Stimulated activated CD8-positive, alpha-beta memory T cell treated with anti-CD3 and anti-CD28 coated beads, Interleukin-12 subunit alpha, Interleukin-12 subunit beta, amount 100 ng/mL, for 24 hours (primary cell): ENCODE measurements around the gene SLC9A9.
"Not testable (repeated sequence)": the region's sequence is repeated elsewhere in the genome, so short reads cannot be mapped to it uniquely, and the experiment has no call there.

Experiments
- DNase-seq: peaks from one replicate; pipeline ENCODE4 v3.0.0-alpha.2; 2020; ENCODE audit errors: extremely low read depth

SLC9A9 gene

DNA sequence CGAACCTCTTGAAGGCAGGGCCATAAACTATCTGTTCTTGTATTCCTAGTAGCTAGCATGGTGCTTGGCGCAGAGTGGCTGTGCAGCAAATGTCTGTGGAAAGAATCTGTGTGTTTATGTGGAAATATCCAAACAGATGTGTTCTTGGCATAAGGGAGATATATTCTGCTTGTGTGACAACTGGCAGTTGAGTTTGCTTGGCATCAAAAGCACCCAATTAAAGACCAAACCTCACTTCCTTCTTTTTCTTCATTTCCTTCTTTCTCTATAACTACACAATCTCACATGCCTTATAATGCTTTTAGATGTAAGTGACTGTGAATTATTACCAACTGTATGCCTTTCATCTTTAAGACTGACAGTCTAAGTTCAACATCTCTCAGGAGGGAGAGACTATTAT, 296.5 kb downstream of the SLC9A9 start:
- no peak for DNase-seq

DNA sequence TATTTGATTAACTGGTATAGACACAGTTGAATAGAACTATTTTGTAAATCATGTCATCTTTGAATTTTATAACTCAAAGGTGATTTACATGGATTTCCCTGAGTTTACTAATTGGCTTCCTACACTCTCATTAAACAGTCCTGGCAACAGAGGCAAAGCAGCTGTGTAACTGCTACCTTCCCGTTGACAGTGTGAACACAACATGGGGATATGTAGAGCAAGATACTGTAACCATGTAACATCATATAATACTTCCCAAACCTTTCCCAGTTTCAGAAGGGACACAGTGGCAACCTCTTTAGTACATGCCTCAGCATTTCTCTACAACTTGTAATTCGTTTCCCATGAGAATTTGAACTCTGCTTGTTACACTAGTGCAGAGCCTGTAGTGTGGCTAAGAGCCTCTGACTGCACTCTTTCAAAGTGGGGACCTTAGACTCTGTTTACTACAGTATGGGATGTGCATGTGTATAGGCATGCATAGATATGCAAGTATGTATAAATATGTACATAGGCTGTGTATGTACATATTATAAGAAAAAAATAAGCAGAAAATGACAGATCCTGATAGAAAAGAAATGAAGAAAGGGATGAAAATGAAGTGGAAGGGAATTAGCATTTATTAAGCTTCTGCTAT, 299.3 kb downstream of the SLC9A9 start:
- DNase-seq: no peak

DNA sequence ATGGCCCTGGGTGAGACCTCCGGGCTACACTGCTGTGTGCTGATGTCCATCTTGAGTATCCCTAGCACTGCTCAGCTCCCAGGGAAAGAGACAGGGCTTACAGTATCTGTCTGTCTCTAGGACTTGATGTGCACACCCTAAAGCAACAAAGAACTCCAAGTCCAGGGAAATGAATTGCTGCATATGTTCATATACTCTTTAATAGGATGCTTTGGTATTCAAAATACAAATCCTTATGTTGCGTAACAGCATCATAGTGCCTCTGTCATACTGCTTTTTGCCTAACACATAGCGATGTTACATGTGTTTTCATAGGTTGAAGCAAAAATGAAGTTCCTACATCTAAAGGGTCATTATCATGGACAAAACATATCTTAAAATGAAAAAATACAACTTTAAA, 299.9 kb downstream of the SLC9A9 start:
- DNase-seq: no peak

DNA sequence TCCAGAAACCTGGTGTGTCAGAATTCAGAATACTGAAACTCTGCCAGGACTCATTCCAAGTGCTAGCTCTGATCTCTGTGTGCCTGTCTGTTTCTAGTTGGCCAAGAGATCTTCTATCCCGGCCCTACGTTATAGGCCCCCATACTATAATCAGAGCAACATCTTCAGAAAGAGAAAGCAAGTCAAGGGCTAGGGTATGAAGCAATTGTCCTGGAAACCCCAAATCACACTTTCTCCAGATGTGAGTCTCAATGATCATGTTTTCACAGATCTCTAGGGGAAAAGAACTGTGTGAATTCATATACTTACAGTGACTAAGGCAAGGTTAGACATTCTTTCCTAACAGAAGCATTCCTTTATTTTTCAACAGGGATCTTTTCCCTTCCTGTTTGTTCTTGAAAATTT, 309.7 kb downstream of the SLC9A9 start:
- DNase-seq: no peak

DNA sequence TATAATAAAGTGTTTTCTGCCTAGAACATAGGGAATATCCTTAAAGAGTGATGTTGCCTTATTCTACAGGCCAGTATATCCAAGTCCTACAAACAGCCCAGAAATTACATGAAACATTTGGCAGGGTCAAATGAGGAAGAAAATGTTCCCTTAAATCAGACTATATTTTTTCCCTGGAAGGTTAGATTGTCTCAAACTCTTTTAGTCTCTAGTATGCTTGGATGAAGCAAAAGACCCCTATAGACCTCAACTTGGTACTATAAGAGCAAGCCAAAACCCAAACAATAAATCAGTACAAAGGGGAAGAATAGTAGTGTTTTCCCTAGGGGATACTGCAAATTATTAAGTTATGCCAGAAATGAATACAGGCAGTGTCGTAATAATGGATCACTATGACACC, 310.2 kb downstream of the SLC9A9 start:
- no peak for DNase-seq

DNA sequence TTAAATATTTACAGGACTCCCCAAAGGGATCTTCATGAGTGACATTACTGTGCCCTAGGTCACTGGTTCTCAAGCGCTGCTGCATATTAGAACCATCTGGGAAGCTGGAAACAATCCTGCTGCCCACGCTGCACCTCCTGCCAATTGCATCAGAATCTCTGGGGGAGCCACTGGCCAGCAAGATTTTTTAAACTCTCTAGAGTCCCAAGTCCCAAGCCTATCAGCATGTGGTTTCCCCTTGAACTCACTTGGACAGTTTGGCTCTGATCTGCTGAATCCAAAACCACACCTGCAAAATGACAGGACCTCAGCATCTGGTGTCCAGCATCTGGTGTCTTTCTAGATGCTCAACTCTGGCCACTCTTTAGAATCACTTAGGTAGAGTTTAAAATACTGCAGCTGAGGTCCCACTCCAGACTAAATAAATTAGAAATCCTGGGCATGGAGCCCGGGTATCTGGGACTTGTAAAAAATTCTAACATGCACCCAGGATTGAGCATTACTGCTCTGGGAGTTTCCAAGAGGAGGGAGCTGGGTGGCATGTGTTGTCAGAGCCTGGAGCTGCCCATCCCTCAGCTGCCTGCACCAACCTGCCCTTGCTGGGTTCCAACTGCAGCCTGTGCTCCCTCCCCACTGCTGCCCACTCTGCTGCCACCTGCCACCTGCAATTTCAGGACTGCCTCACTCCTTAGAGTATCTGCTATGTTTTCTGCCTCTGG, 311.3 kb downstream of the SLC9A9 start:
- DNase-seq: no peak

DNA sequence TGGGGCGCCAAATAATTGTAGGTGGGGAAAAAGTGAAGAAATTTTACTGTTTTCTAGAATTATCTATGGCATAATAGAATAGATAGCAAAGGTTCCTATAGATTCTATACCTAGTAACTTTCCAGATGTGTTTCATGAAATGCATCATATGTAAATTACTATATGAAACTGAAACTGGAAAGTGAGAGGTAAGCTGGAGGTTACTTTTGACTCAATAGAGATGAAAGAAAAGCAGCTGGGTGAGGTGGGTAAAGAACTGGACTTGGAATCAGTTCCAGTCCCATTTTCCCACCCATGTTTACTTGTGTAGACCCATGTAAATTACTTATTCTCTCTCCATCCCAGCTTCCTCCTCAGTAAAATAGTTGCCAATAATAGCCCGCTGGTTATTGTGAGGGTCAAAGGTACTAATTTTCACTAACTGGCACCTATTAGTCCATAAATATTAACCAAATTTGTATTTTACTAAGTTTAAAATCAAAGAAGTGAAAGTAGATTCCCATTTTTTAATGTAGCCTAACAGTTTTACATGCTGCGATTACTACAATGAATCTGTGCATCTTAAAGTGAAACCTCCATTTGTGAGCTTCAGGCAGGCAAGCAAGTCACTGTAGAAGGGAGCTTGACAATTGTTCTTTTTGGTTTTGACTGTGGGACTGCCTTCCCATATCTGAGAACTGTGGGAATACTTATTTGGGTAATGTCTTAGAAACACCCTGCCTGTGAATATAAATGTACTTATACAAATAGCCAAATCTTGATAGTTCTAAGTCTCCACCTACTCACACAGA, 312.1 kb downstream of the SLC9A9 start:
- DNase-seq: no peak

DNA sequence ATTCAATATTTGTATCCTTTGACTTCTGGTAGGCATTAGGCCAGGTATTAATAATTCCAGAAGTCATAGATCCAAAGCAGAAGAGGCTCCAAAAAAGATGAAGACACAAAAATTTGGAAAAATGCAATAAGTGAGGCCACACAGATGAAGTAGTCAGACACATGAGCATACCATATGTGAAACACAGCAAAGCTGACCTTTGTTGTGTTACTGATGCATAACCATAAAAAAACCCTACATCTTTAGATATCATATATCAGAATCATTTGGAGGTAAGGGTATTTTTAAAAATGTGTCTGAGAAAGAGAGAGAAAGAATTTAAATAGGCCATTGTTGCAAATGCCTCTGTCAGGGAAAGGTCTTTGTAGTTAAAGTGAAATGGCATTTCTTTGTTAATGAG, 314.9 kb downstream of the SLC9A9 start:
- no peak for DNase-seq

DNA sequence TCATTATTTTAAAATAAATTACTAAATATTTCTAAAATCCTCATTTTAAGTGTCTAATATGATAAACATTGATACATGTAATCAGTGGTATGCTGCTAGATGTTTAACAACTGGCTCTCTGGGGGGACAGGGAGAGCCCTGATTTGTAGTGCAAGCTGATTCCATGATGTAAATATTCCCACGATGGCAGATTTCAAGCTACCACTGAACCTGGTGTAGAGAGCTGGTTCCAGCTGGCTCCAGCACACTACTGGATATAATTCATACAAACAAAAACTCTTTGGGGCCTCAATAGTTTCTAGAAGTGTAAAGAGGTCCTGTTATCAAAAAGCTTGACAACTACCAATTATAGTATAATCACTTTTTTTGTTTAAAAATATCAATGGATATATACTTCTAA, 316.2 kb downstream of the SLC9A9 start:
- no peak for DNase-seq

DNA sequence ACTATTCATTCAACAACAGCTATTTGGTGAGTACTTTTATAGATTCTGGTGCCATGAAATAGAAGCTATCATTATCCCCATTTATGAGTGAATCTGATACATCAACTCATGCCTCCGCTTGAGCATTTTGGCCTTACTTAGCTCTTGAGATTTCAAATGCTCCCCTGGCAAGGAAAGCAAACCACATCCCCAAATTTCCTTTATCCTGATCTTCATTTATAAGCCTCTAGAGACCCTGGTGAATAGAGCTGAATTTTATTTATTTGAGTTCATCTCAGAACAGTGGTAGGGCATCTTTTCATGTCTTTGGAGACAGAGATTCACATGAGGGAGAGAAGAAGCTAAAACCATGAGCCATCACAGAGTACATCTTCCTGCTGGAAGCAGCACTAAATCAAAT, 317.2 kb downstream of the SLC9A9 start:
- no peak for DNase-seq

DNA sequence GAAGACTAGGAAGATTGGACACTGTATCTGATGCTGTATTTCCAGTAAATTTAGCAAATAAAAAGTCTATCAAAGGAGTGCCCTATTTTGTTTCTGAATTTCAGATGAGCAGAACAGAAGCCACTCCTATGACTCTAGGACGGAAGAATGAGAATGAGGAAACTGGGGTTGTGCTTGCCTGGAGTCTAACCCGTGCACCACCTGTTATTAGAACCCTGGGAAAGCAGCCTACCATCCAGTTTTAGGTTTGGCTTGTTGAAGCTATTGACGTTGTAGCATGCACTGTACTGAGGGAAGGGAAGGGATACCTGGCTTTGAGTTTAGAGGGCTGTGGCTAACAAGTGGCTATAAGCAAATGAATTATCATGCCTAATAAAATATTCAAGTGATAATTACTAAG, 318.5 kb downstream of the SLC9A9 start:
- no peak for DNase-seq

DNA sequence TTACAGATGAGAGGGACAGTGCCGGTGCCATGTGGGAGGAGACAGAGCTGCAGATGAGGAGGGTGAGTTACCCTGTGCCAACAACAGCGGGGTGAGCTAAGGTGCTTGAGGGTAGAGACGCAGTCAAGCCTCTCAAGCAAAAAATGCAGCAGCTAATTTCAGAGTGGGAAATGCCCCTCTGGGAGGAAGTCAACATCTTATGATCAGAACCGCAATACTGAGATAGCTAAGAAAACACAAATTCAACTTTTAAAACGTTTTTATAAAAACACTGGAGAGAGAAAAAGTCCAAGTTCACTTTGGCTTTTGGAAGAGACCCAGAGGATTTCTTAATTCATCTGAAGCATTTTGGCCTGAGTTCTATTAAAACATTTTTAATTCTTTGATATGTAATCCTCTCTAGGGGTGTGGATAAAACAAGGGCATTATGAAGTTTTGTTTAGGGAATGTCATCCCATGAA, 319.2 kb downstream of the SLC9A9 start:
- no peak for DNase-seq

DNA sequence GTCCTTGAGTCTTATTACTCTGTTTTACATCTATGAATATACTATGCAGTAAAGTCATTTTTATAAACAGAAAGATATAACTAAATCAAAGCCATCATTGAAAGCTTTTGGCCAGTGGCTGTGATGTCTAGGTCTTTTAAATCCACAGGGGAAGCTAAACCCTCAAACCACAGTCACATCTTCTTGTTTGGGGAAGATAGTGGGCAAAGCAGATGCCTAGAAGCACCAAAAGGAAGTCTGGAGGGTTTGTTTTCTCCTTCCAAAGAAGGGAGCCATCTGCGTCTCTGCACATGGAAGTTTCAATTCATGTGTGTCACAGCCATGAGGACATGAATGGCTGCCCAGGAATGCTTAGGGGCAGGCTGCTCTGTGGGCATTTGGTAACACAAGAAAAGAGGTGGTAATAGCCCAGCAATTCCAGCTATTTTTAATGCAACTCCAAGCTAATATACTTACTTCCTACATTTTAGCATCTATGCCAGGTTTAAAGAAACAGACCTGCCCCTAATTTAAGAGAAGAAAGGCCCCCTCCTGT, 322.2 kb downstream of the SLC9A9 start:
- DNase-seq: no peak

DNA sequence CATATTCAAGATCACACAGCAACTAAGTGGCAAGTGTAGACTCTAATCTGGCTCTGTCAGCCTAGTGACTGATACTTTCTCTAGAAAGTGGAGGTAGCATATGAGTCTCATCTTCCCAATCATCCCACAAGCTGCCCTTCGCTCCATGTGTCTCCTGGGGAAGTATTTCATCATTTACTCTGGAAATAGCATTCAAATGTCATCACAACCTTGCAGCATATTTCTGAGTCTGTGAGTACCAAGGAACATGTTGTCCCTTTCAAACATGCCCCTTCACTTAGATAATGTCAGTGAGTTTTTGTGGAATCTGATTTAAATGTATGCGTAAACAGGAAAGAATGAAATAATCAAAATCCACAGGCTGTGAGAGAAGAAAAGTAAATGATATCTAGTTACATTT, 322.9 kb downstream of the SLC9A9 start:
- no peak for DNase-seq

DNA sequence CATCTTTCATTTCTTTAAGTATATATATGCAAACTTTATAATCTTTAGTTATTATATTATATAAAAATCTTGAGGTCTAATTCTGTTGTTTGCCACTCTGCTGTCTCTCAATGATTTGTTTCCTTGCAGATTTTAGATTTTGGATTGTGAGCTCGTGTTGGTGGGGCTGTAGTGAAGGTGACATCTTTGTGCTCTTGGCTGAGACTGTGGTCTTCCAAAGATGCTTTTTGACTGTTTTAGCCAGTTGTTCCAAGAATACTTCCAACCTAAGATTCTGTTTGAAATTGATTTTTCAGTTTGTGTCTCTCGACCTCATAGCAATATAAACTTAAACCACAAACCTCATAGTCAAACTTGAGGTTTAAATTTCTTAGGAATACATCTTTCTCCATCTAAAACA, 326.5 kb downstream of the SLC9A9 start:
- no peak for DNase-seq

DNA sequence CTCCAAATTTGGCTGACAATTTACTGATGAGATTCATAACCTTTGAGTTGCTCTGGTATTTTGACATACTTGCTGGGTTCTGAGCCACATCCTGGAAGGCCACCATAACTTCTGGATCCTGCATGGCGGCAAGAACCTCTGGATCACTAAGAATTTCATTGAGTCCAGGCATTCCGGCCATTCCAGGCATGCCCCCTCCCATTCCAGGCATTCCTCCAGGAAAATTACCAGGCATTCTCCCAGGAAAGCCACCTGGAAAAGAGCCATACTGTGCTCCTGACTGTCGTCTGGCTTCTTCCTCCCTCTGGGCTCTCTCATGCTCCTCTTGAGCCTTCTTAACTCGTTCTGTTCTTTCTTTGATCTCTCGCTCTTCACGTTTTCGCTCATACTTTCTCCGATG, 331.1 kb downstream of the SLC9A9 start:
- DNase-seq: not testable (repeated sequence)

DNA sequence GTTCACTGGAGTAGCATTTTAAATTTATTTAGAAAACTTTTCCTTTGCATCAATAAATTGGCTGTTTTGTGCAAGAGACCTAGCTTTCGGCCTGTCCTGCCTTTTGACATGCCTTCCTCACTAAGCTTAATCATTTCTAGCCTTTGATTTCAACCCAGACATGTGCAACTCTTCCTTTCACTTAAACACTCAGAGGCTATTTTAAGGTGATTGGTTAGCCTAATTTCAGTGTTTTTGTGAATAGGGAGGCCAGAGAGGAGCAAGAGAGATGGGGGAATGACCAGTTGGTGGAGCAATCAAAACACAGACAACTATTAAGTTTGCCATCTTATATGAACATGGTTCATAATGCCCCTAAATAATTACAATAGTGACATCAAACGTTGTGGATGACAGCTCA, 333.4 kb downstream of the SLC9A9 start:
- DNase-seq: no peak

DNA sequence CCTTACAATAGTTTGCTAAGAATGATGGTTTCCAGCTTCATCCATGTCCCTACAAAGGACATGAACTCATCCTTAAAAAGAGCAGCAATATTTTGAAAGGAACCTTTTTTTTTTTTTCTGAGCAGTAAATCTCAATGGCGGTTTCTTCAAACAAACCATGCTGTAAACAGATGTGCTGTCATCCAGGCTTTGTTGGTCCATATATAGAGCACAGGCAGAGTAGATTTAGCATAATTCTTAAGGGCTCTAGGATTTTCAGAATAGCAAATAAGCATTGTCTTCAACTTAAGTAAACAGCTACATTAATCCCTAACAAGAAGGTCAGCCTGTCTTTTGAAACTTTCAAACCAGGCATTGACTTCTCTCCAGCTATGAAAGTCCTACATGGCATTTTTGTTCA, 334.2 kb downstream of the SLC9A9 start:
- no peak for DNase-seq

DNA sequence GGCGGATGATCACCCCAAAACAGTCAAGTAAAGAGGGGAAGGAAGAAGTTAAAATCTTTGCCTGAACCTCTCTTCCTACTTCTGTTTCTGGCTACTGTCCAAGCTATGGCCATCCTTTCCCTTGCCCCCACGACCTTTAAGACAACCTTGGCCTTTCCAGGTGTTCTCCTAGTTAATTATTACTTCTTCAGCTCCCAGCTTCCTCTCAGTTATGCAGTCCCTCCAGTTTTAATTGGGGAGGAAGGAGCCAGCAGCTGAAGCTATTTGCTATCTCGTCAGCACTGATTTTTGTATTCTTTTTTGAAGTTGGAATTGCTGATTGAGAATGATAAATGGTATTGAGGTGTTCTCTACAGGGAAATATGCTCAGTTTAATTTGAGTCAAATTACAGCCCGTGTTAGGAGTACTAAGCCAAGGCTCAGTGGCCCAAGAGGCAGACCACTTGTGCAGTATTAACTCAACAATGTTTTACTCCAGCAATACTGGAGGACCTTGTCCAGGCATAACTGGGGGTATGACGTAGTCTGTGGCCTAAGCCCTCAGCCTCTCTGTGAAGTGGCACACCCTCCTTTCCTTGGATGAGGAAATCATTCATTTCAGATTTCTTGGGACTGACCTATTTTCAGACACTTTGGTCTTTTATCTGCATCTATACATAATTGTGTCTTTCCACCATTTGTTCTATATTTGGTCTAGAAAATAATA, 336.9 kb downstream of the SLC9A9 start:
- DNase-seq: no peak

DNA sequence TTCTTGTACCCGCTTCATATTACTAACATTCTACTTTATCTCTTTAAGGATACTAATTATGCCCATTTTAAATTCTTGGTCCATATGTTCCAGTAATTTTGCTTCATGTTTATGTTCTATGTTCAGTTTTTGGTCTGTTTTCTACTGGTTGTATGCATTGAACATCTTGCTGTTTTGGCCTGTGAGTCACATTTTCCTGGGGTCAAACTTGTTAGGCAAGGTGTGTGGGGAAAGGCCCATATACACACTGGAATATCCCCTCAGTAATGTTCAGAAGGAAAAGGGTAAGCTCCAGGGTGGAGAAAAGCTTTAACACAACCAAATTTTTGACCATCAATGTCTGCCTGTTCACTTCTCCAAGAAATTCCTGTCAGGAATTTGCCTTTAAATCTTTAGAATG, 337.7 kb downstream of the SLC9A9 start:
- DNase-seq: no peak

DNA sequence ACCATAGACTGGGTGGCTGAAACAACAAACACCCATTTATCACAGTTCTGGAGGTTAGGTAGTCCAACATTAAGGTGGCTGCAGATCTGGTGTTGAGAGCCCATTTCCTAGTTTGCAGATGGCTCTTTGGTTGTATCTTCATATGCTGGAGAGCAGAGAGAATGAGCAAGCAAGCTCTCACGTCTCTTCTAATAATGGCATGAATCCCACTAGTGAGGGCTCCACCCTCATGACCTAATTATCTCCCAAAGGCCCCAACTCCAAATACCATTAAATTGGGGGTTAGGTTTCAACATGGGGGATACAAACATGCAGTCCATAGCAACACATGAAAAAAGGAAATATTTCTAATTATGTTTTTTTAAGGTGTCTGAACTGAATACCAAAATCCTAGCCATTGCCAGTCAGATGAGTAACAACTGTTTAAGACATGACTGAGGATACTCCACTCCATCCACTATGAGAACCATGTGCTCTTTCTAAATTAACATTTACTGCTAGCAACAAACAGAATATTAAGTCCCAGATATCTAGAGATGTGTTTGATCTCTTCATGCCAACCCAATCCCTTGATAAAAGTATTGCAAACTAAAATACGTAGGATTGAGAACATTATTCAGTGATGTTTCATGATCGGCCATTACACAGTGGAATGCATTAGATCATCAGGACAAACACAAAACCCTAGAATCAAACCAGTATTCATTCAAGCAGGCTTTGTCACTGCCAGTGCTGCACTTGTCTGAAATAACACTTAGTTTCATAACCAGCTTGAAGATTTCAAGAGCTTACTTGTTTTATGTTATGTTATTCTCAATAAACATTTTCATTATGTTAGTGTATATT, 340.3 kb downstream of the SLC9A9 start:
- no peak for DNase-seq
